ENCODE data around the gene TNFAIP8L1. TPM values are rescaled to one million over a fixed set of nuclear protein-coding genes. Genes with fewer than 3 reads are reported as not detected.

The TNFAIP8L1 gene
- total and polyA plus RNA-seq, 4 donors, result 15.6 to 29.0 (median 20.1) TPM

- peak overlapping the region; percentile 44 to 85 for H3K27ac ChIP-seq (ENCODE audit: low read depth in 1 of 2, low read length in 2 of 2)
These were observed 54.3 kb downstream of the TNFAIP8L1 start for GRCh38 chr19:4693471-4694121.

More at GRCh38 chr19:4693471-4694121, 54.3 kb downstream of the TNFAIP8L1 start:
- Histone ChIP-seq H3K9ac (ENCODE audit: low read depth in 1 of 2, low read length in 2 of 2) (no peak overlapping the region), H3K4me1 (ENCODE audit: control insufficient read depth in 4 of 4, insufficient read depth in 4 of 4, low read length in 3 of 4) (peaks cover 13 to 47% (median 32%) of the 10 kb centered on the region in 4 donors), H3K27me3 (ENCODE audit: control insufficient read depth in 4 of 4, insufficient read depth in 4 of 4, low read length in 3 of 4) (no peaks in the 10 kb centered on the region), H3K36me3 (ENCODE audit: control insufficient read depth in 4 of 4, insufficient read depth in 3 of 4, low read depth in 1 of 4, low read length in 3 of 4) (peaks cover 28 to 46% (median 31%) of the 10 kb centered on the region in 4 donors), H3K9me3 (ENCODE audit: control insufficient read depth in 4 of 4, low read length in 3 of 4) (no peaks in the 10 kb centered on the region), H3K4me3 (ENCODE audit: low read depth in 1 of 3, low read length in 3 of 3) (no peak overlapping the region)
- WGBS, result 90% methylated on average over 15 of the region's 15 CpGs
- TF ChIP-seq NR2F2 (IDR thresholded peaks at IDR 0.05) (no peak), SP1 (IDR thresholded peaks at IDR 0.05) (no peak), MAX (IDR thresholded peaks at IDR 0.05) (no peak), ATF3 (IDR thresholded peaks at IDR 0.05) (no peak), TAF1 (conservative IDR thresholded peaks at IDR 0.05) (no peak), FOXA1 (IDR thresholded peaks at IDR 0.05) (no peak), JUND (IDR thresholded peaks at IDR 0.05) (no peak), RAD21 (IDR thresholded peaks at IDR 0.05) (no peak), EGR1 (IDR thresholded peaks at IDR 0.05; ENCODE audit: low read depth in 2 of 2) (no peak), HNF4G (IDR thresholded peaks at IDR 0.05) (no peak), FOXA2 (IDR thresholded peaks at IDR 0.05) (no peak), GABPA (IDR thresholded peaks at IDR 0.05 in 1 of 2, conservative IDR thresholded peaks at IDR 0.05 in 1 of 2) (no peak), HNF4A (conservative IDR thresholded peaks at IDR 0.05) (no peak), REST (IDR thresholded peaks at IDR 0.05) (no peak), ZBTB33 (IDR thresholded peaks at IDR 0.05) (no peak), YY1 (IDR thresholded peaks at IDR 0.05) (no peak), CTCF (IDR thresholded peaks at IDR 0.05; ENCODE audit: low read depth, low read length, missing input control) (no peak), RXRA (IDR thresholded peaks at IDR 0.05) (no peak)
- DNase-seq (ENCODE audit: low spot score), result no peak

Data from liver (tissue), 9 donors.